Right hindlimb (tissue), 1 donor: ENCODE results near the gene REELD1.
A peak's percentile ranks its signal among the peaks of the same experiment; 100 is the strongest.

ENCODE experiments used
- DNase-seq: peaks from one replicate; pipeline ENCODE4 v3.0.0-alpha.2; 2018

The REELD1 gene

DNA sequence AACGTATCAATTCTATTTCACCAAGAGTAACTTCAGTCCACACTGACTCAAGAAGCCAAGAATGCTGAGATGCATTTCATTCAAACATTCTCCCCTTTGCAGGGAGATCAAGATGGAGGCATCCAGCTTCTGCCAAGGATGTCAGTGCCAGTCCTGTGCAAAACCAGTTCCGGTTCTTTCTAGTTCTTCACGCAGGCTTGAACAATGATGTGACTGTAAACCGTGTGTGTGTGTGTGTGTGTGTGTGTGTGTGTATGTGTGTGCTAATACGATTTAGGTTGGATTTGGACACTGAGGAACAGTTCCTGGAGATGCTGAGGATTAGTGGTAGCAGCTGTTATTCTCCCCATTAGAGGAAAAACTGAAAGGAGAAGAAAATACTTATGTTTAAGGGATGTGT lies at the start of gene REELD1:
Gene REELD1 (plus strand): TSS at position 301 of the 400 bp plus-strand sequence. CDS start 2,415 bp downstream, outside the sequence.
- no peak for DNase-seq

DNA sequence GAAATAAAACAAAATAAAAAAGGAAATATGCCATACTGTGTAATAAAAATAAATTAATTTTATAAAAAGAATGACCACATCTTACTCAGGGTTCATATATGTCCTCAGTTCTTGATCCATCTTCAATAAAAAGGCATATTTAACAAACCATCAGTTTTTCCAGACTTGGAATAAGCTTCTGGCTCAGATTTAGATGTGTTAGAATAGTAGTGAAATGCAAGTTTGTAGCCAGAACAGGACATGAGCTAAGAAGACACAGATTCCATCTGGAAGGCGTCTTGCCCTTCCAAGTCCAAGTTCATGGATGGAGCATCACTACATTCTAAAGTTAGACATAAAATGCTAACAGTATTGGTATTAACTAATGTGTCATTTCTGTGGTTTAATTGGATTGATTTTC lies 49.1 kb upstream of the REELD1 start:
- no peak for DNase-seq

DNA sequence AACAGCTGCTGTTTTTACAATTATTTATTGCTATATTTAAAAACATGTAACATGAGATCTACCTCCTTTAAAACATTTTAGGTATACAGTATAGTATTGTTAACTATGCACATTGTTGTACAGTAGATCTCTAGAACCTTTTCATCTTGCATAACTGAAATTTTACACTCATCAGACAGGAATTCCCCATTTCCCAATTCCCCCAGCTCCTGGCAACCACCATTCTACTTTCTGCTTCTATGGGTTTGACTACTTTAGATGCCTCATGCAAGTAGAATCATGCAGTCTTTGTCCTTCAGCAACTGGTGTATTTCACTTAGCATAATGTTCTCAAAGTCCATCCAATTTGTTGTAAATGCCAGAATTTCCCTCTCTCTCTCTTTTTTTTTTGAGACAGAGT lies 48.5 kb upstream of the REELD1 start:
- no peak for DNase-seq

DNA sequence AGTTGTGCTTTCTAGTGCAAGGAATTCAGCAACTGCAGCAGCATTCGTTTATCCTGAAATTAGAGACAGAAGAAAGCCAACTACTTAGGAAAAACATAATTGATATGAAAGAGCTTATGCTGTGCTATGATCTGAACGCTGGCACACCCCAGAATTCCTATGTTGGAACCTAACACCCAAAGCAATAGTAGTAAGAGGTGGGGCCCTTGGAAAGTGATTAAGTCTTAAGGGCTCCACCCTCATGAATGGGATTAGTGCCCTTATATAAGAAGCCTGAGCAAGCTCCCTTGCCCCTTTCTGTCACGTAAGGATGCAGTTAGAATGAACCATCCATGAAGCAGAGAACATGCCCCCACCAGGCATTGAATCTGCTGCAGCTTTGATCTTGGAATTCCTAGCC lies 44.2 kb upstream of the REELD1 start:
- DNase-seq = no peak

DNA sequence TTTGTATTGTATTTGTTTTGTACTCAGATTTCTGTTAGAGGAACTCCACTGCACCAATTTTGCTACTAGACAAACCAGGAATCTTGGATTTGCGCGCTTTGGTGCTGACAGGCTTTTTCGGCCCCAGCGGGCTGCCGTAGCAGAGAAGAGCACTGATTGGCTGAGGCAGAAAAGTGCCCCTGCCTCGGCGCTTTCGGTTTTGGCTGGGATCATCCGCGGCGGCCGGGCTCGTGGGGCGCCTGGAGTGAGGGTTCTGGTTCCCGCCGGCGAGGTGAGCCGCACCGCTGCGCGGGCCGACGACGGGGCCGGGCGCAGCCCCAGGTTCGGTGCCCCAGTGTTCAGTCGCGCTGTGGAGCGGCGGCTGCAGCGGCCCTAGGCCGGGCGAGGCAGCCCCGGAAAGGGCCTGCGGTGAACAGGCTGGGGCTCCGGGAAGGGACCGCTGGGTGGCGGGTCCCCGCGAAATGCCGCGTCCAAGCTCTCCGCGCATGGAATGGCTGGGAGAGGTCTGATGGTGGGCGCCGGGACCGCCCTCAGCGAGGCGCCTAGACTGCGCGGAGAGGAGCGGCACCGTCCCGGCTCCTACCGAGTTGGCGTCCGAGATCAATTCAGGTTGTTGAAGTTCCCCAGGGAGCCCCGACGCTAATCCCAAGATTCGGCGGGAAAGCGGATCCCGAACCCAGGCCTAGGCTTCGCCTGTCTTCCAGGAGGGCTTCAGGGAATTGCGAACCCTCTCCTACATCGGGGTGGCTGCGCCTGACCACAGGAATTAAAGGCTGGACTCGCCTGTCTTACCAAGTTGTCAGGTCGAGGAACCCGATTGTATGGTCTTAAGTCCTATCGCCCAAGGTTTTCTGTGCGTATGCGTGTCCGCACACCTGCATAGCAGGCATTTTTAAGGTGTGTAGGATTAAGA lies 38.5 kb upstream of the REELD1 start, which contains the start of gene LSM6:
Gene LSM6 (plus strand): TSS at position 178 of the 913 bp plus-strand sequence. CDS start 7,204 bp downstream, outside the sequence.
- peak; percentile 93 for DNase-seq

DNA sequence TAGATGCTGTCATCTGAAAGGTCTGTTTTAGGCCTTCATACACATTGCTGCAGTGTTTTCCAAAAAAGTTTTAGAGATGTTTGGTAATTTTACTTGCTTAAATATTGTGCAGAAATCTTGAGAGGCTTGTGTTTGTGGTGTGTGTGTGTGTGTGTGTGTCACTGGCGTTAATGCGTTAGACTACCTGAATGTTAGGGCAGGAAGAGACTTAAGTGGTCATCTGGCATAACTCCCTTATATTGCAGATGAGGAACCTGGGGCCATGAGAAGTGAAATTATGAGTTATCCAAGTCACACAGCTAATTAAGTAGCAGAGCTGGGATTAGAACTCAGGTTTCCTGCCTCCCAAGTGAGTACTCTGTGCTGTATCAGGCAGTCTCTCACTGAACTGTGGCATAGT lies 37.4 kb upstream of the REELD1 start:
- DNase-seq = no peak

DNA sequence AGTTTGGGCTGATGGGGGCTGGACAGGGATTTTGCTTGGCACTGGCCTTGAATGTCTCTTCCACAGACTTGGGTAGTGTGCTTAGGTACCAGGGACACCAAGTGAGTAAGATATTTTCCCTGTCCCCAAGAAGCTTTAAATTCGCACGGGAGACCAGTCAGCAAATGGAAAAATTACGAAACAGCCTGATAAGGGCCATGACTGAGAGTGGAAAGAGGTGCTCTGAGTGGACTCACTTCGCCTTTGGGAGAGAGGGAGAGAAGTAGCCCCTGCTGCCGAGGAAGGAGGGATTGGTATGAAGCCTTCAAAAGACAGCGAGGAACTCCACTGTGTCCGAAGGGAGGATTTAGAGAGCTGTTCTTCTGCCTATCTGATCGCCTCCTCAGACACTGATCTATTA lies 36.2 kb upstream of the REELD1 start:
- no peak for DNase-seq

DNA sequence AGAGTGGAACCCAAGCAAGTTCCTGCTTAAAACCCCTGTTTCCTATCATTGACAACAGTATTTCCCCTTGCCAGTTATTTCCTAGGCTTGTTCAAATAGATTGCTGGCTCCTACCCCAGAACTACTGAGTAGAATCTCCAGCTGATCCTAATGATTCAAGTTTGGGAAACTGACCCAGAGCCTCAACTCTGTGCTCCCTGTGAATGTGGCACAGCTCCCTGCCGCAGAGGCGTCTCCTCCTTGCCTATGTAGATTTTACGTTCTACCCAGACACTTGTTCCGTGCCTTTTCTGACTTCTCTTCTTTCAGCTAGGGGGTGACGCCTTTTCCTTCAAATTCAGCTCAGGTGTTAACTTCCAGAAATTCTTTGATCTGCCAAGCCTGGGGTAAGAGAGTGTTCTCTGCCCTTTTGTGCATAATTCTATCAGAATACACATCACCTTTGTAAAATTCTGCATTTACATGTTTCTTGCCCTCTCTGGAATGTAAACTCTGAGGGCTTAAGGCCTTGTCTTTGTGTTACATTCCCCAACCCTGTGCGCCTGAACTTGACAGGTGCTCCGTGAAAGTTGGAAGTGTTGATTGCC lies 34.5 kb upstream of the REELD1 start:
- no peak for DNase-seq

DNA sequence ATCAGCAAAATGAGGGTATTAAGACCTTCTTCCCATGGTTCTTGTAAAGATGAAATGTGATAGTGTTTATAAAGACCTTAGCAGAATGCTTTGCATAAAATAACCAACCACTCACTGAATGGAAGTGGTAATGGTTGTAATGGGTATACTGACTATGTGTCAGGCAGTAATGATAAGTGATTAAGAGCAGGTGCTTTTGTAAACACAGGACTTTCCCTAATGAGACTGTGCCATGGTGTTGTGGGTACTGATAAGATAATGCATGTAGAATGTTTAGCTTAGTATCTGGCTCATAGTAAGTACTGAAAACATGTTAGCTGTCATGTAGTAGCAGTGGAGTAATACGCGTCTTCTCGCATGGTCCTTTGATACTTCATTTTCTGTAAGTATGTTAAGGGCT lies 31.9 kb upstream of the REELD1 start:
- DNase-seq = no peak

DNA sequence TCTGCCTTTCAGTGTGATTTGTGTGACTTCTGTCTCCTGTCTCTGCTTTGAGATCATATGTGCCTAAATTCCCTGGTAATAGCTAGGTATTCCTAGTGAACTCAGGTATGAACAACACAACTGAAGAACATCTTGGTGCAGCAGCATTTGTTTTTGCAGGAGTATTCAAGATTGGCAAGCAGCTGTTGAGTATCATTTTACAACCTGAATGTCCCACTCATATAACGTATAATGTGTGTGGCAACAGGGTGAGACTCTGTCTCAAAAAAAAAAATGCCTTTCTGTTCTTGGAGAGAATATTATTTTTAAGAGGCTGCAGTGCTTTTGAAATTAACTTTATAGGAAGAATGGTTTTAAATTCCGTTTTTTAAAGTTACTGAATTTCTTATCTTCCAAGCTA lies 31.1 kb upstream of the REELD1 start:
- DNase-seq = no peak

DNA sequence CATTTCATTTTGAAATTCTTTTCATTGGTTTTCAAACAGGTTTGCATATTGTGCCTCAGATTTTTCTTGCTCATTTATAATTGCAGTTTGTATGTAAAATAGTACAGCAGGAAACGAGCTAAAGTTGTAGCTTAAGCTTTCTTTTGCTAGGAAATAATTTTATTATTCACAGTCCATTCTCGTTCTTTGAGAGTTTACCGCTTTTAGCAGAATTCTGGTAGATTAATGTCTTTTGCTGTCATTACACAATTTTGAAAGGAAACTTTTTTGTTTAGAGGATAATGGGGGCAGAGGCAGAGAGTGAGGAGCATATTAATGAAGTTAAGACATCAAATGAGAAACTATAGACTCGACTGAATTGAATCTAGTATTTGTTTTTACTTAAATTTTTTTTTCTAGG lies 28.3 kb upstream of the REELD1 start:
- DNase-seq = no peak

DNA sequence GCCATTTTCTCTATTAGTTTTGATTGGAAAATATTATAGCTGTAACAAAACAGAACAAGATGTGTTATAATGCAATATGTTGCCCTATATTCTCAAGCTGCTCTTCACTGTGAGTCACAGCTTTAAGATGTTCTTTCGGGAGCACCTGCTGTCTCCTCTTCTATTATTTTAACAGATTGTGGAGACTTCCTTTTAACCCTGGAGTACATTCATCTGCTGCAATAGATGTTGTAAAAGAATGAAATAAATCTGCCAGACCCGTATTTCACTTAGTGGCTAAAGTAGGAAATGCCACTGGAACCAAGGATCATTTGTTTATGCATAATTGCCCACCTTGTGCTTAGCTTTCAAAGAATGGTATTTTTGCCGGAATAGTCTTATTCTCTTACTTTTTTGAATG lies 27.7 kb upstream of the REELD1 start:
- no peak for DNase-seq

DNA sequence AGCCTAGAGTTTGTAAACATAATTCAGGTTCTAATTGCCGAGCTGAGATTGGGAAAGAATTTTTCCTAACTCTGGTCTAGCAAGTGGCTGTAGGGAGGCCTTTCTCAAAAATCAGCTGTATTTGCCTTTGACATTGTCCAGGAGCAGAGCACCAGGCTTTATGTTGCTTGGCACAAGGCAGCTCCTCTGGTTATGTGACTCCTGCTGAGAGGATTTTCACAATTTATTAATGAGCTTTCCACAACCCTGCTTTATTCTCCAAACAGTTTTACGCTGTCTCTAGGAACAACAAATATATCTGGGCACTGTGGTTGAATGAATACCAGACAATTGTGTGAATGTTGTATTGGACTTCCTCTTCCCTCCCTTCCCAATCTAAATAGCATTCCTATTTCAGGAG lies 23.9 kb upstream of the REELD1 start:
- DNase-seq = no peak

DNA sequence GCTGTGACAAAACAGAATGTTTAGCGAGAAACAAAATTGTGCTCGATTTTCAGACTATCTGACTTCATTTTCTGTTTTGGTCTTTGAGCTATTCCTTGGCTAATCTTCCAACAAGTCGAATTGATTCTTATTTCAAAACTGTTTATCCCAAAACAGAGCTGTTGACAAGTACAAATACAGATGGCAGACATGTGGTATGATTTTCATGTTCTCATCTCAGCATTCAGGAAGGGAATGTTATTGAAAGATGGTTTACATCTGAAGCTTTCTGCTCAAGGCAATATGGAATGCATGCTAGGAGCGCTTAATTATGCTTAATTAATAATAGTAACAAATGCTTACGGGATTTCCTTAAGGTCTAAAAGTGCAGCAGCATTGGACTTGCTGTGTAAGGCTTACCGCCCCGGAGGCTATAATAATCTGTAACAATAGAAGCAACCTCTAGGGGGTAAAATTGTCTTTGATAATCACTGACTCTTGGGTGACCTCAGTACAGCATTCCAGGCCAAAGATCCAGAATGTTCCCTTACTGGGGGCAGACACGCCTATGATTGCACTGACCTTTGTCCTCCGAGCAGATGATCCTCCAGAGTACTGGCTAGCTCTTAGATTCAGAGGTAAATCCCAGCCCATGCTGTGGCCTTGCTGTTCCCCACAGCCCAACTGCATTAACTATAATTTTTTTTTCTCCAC lies 22.4 kb upstream of the REELD1 start:
- DNase-seq = no peak

DNA sequence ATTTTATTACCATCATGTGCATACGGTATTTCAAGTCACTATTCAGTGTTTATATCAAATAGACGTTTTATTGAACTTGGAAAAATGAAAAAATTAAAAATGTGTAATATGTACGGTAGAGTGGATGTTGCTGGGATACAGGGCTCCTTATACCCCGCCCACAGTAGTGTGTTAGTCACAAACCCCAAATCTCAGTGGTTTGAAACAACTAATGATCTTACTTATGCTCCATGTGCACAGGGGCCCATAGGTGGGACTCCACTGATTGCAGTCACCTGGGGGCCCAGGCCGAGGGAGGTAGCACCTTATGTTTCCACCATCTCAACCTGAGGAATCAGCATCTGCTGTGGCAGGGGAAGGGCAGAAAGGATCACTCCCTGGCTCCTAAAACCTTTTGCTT lies 20.7 kb upstream of the REELD1 start:
- DNase-seq = no peak

DNA sequence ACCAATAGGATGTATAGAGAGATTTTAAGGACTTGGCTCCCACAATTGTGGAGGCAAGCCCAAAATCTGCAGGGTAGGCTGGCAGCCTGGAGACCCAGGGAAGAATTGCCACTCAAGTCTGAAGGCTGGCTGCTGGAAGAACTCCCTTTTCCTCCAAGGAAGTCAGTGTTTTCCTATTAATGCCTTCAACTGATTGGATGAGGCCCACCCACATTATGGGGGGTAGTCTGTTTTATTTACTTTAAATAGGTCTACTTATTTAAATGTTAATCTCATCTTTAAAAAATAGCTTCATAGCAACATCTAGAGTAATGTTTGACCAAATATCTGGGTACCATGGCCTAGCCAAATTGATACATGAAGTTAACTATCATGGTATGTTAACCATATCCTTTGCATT lies 20.1 kb upstream of the REELD1 start:
- no peak for DNase-seq

DNA sequence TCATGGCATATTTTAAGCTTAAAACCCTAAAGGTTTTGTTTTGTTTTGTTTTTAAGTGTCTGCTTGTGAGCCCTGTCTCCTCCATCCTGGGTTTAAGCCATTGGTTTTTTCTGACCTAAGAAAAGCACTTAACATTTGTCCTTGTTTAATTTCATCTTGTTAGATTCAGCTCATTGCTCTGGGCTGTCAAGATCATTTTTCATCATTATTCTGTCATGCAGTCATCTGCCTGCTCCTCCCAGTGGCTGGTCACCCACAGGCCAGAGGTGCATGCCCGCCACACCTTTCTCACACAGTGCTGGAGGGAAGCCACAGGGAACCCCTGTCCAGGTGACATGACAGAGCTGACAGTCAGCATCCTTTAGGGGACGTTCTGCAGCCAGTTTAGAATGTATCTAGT lies 11.7 kb upstream of the REELD1 start:
- no peak for DNase-seq

DNA sequence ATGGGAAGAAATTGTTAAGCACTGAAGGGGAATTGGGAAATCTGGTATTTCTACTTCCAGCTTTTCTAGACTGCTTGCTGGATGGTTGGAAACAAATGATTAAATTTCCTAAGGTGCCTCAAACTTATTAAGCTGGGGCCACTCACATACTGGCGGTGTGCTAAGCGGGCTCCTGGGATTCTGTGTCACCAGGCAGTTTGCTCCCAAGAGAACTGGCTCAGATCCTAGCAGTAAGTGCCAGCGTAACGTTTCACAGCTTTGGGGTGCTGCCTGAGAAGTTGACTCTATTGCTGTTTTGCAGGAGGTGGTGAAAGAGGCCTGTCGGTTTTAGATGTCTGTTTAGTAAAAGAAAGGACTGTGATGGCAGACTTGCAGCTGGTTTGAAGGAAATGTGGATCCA lies 6.9 kb upstream of the REELD1 start:
- no peak for DNase-seq

DNA sequence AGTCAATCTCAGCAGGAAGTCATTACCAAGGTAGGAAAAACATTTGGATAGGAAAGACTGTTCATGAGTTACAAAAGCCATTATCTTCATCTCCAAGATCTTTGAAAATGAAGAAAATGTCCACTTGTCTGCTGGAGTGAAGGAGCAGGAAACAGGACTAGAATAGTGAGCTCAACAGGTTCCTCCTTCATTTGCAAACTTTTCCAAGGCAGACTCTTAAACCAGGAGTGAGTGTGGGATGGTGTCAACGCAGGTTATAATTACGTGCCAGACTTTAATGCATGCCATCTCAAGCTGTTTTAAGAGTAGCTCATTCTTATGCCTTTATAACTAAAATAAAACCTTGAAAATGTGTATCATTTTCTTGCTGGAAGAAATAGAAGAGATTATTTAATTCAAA lies 3.4 kb upstream of the REELD1 start:
- DNase-seq = no peak

DNA sequence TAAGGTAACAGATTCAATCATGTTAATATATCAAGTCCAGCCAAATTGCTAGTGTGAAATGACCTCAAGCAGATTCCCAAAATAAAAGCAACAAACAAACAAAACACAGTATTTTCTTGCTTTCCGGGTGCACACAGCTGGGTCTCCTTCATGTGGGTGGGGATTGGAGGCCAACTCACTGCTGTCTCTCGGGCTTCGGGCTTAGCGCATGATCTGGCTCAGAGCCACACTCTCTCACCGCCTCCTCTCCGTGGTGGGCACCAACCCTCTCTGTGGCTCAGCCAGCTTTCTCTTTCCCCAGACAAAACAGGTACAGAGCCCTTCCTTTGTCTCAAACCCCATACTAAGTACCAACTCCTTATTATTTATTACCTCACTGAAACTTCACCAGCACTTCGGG lies 2.9 kb upstream of the REELD1 start:
- no peak for DNase-seq

DNA sequence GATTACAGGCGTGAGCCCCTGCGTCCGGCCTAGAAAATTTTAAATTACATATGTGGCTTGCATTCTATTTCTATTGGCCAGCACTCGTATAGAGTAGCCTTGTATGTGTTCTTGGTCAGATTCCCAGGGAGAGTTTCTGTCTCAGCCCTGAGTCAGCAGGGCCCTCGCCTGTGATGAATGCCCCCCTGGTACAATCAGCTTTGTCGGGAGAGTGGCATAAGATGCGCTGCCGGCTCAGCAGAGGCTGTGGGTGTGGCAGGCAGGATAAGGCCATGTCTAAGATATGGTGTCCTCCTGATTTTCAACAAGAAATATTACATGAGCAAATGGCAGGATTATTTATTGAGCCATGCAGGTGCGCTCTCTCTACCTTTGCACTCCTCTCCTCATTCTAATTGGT lies 1.6 kb upstream of the REELD1 start:
- DNase-seq = no peak

DNA sequence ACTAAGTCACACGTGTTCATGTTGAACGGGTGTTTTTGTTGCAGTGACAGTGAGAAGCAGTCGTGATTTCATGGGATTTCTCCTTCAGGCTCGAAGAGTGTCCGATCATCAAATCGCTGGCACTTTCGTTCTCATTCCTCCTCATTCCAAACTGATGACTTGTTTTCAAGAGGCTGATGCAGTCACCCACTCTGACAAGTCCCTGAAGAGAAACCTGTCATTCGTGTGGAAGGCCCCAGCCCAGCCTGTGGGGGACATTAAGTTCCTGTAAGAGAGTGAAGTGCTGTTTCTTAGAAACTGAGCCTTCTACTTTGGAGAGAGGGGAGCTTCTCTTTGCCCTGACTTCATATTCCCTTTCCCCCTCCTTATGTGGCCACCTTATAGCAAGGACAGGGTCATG lies 8.0 kb downstream of the REELD1 start:
- no peak for DNase-seq

DNA sequence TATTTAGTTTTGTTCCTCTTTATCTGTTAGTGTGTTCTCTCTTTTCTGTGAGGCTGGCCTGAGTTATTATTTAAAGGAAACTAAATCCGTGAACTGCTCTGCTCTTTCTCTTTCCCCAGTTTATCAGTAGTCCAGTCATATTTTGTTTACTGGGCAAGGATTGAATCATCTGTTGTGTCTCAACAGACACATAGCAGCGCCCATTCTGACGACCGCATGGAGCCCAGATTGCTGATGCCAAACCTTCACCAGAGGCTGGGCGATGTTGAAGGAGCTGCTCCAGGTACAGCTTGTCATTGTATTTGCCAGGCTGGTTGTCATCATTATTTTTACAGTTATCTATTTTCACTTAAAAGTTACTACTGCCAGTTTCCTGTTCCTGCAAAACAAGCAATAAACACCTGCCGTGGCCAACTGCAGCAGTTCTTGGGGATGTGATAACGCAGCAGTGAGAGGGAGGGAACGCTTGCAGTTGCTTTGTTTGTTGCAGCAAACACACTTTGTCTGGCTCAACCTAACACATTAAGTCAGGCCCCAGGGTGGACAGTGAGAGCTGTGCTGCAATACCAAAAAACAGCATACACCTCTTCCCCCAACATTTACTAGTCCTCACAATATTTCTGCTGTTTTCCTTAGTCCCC lies 10.1 kb downstream of the REELD1 start:
- no peak for DNase-seq
